ENCODE data around the gene SLC3A2. TPM values are rescaled to one million over a fixed set of nuclear protein-coding genes. Genes with fewer than 3 reads are reported as not detected.

Gene SLC3A2
- total and polyA plus RNA-seq, 4 experiments from 2014 or later, result 157 to 226 (median 210) TPM

DNA sequence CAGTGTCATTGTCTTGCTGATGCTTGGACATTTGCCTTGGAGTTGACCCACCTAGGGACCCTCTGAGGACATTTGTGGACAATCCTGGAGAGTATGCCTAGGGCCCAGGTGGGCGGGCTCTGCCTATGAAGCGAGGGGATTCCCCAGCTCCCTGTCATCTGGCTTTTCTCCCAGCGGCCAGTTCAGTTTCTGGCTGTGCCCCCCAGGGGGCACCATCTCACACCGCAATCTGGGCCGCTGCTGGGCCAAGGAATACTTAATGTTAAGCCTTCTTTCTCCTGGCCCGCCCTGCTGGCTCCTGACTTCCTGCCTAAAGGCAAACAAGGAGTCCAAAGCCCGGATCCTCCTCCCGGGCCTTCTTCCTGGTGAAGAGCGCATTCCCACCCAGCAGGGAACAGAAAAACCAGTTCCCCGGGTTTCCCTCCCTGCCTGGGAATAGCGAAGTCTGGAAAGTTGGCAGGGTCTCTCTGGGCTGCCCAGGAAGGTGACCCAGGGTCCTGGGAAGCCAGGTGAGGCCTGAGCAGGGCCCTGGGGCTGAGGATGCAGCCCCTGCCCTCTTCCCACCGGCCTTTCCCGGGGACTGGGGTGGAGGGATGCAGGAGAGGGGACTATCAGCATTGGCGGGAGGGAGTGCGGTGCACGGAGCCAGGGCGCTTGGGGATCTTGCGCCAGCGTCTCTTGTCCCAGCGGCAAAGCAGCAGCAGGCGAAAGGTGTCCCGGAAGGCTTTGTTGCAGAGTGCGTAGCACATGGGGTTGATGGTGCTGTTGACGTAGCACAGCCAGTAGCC lies 28.6 kb downstream of the SLC3A2 start:
- Mint-ChIP-seq H3K4me3 (no peak overlapping the region), H3K9me3 (no peaks in the 10 kb centered on the region), H3K4me1 (peaks cover 0 to 10% (median 3%) of the 10 kb centered on the region in 4 donors), H3K27me3 (peaks cover 5 to 18% of the 10 kb centered on the region in 2 donors), H3K27ac (no peak overlapping the region), H3K36me3 (no peaks in the 10 kb centered on the region)
- H3K27ac ChIP-seq (ENCODE audit: low read depth, low read length), result no peak overlapping the region
- intact Hi-C loops (cut with micrococcal nuclease), result no loop called here
- H3K9me3 ChIP-seq (ENCODE audit: control insufficient read depth in 1 of 2, low read length in 2 of 2), result no peaks in the 10 kb centered on the region
- no peaks in the 10 kb centered on the region for H3K27me3 ChIP-seq (ENCODE audit: insufficient read depth, low read length)
- DNase-seq, result no peak
- no peaks in the 10 kb centered on the region for H3K4me1 ChIP-seq (ENCODE audit: insufficient read depth, low read length)
- H3K36me3 ChIP-seq (ENCODE audit: insufficient read depth, low read length), result no peaks in the 10 kb centered on the region
- ChIA-PET POLR2A (ENCODE audit: partially characterized antibody) (no interaction called here), CTCF (ENCODE audit: partially characterized antibody) (interaction anchor here (0.6 to 1.0 kb wide), 3 partner anchors 23 to 114 kb away, joined by 3 read pairs; no protein-coding TSS in a partner anchor)
- no peak overlapping the region for H3K4me3 ChIP-seq (ENCODE audit: low read length in 2 of 2)

GRCh38 chr11:62910141-62910882 lies 29.6 kb downstream of the SLC3A2 start:
- no peak overlapping the region for H3K27ac Mint-ChIP-seq
- H3K9me3 ChIP-seq (ENCODE audit: control insufficient read depth in 1 of 2, low read length in 2 of 2), result no peaks in the 10 kb centered on the region

DNA sequence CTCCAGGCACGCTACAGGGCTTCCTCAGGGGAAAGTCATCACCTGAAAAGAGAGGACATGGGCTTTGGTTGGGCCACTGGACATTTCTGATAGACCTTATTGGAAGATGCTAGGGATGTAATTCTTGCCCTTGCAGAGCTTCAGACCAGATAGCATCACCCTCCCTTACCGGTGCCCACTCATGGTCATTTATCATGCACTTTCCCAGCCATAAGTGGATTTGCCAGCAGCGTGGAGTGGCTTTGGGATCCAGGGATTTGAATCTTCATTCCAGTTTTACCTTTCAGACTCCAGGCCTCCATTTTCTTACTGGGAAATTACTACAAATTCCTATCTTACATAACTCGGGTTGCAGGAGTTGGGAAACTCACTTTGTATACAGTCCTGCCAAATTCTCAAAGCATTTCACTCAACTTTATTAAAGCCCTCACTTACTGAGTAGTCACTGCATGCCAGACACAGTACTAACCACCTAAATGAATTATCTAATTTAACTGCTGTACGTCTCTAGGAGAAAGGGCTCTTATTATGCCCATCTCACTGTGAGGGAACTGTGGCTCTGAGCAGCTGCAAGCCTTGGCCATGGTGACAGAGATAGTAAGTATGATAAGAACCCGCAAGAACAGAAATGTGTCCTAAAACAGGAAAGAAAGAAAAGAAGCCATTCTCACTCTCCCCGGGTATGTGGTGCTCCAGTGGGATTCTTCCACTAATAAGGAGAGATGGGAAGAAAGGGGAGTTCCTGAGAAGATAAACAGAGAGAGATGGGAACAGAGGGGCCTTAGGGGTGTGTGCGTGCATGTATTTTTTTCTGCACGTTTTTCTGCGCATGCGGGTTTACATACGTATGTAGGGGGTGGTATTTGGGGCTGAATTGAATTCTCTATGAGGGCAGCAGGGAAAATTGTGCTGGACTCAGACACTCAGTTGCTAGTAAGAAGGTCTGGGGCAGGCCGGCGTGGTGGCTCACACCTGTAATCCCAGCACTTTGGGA lies 30.7 kb downstream of the SLC3A2 start:
- intact Hi-C loops (cut with micrococcal nuclease), result no loop called here
- no peaks in the 10 kb centered on the region for H3K36me3 ChIP-seq (ENCODE audit: insufficient read depth, low read length)
- H3K27ac ChIP-seq (ENCODE audit: low read depth, low read length), result no peak overlapping the region
- no peaks in the 10 kb centered on the region for H3K27me3 ChIP-seq (ENCODE audit: insufficient read depth, low read length)
- POLR2A ChIA-PET (ENCODE audit: partially characterized antibody), result no interaction called here
- CTCF ChIA-PET (ENCODE audit: partially characterized antibody), result no interaction called here
- no peak overlapping the region for H3K27ac Mint-ChIP-seq
- peaks cover 3 to 11% of the 10 kb centered on the region in 2 donors for H3K27me3 Mint-ChIP-seq
- H3K4me1 ChIP-seq (ENCODE audit: insufficient read depth, low read length), result no peaks in the 10 kb centered on the region
- H3K4me1 Mint-ChIP-seq, result peaks cover 0 to 6% (median under 1%) of the 10 kb centered on the region in 4 donors
- H3K4me3 ChIP-seq (ENCODE audit: low read length in 2 of 2), result no peak overlapping the region
- H3K4me3 Mint-ChIP-seq, result no peak overlapping the region
- no peaks in the 10 kb centered on the region for H3K9me3 Mint-ChIP-seq
- no peak for DNase-seq
- no peaks in the 10 kb centered on the region for H3K9me3 ChIP-seq (ENCODE audit: control insufficient read depth in 1 of 2, low read length in 2 of 2)
- no peaks in the 10 kb centered on the region for H3K36me3 Mint-ChIP-seq

More at GRCh38 chr11:62910141-62910882, 29.6 kb downstream of the SLC3A2 start:
- DNase-seq, result no peak
- Mint-ChIP-seq H3K27me3 (peaks cover 4 to 14% of the 10 kb centered on the region in 2 donors), H3K4me1 (peaks cover 0 to 7% (median 2%) of the 10 kb centered on the region in 4 donors), H3K9me3 (no peaks in the 10 kb centered on the region), H3K4me3 (no peak overlapping the region), H3K36me3 (no peaks in the 10 kb centered on the region)
- ChIA-PET CTCF (ENCODE audit: partially characterized antibody) (interaction anchor here (1.0 kb wide), 2 partner anchors 22 to 113 kb away, joined by 3 read pairs; no protein-coding TSS in a partner anchor), POLR2A (ENCODE audit: partially characterized antibody) (no interaction called here)
- H3K4me3 ChIP-seq (ENCODE audit: low read length in 2 of 2), result no peak overlapping the region
- H3K4me1 ChIP-seq (ENCODE audit: insufficient read depth, low read length), result no peaks in the 10 kb centered on the region
- no peak overlapping the region for H3K27ac ChIP-seq (ENCODE audit: low read depth, low read length)
- H3K27me3 ChIP-seq (ENCODE audit: insufficient read depth, low read length), result no peaks in the 10 kb centered on the region
- H3K36me3 ChIP-seq (ENCODE audit: insufficient read depth, low read length), result no peaks in the 10 kb centered on the region
- intact Hi-C loops (cut with micrococcal nuclease), result no loop called here

DNA sequence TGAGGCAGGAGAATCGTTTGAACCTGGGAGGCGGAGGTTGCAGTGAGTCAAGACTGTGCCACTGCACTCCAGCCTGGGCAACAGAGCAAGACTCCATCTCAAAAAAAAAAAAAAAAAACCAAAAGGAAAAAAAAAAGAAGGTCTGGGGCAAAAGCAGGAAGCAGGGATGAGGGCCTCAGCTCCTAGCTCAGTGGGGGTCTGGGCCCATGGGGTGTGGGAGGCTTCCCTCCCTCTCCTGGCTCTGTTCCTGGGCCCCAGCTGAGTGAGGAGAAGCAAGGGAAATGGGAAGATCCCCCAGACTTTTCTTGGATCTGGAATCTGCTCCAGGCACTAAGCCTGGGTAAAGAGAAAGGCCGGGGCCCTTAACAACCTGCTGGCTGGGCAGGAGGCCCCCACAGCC lies 31.6 kb downstream of the SLC3A2 start:
- H3K9me3 ChIP-seq (ENCODE audit: control insufficient read depth in 1 of 2, low read length in 2 of 2), result no peaks in the 10 kb centered on the region
- no peaks in the 10 kb centered on the region for H3K36me3 ChIP-seq (ENCODE audit: insufficient read depth, low read length)
- no peak overlapping the region for H3K4me3 Mint-ChIP-seq
- intact Hi-C loops (cut with micrococcal nuclease), result no loop called here
- no peaks in the 10 kb centered on the region for H3K27me3 ChIP-seq (ENCODE audit: insufficient read depth, low read length)
- H3K4me1 ChIP-seq (ENCODE audit: insufficient read depth, low read length), result no peaks in the 10 kb centered on the region
- H3K36me3 Mint-ChIP-seq, result no peaks in the 10 kb centered on the region
- H3K9me3 Mint-ChIP-seq, result no peaks in the 10 kb centered on the region
- H3K27ac ChIP-seq (ENCODE audit: low read depth, low read length), result no peak overlapping the region
- peaks cover 0 to 6% (median under 1%) of the 10 kb centered on the region in 4 donors for H3K4me1 Mint-ChIP-seq
- H3K27me3 Mint-ChIP-seq, result peaks cover 3 to 11% of the 10 kb centered on the region in 2 donors
- no peak for DNase-seq
- H3K27ac Mint-ChIP-seq, result no peak overlapping the region
- ChIA-PET POLR2A (ENCODE audit: partially characterized antibody) (no interaction called here), CTCF (ENCODE audit: partially characterized antibody) (no interaction called here)
- H3K4me3 ChIP-seq (ENCODE audit: low read length in 2 of 2), result no peak overlapping the region

- no peak overlapping the region for H3K4me3 ChIP-seq (ENCODE audit: low read length in 2 of 2)
- ChIA-PET CTCF (ENCODE audit: partially characterized antibody) (interaction anchor here (1.3 to 1.7 kb wide), 3 partner anchors 8 to 108 kb away, joined by 3 to 14 read pairs (median 4); no protein-coding TSS in a partner anchor), POLR2A (ENCODE audit: partially characterized antibody) (no interaction called here)
- no peak overlapping the region for H3K27ac ChIP-seq (ENCODE audit: low read depth, low read length)
- DNase-seq, result no peak
- Mint-ChIP-seq H3K27ac (no peak overlapping the region), H3K4me3 (no peak overlapping the region), H3K9me3 (peaks cover 0 to 3% (median 0%) of the 10 kb centered on the region in 8 donors), H3K27me3 (peaks cover 0 to 14% of the 10 kb centered on the region in 2 donors), H3K4me1 (peaks cover 0 to 6% (median under 1%) of the 10 kb centered on the region in 4 donors), H3K36me3 (no peaks in the 10 kb centered on the region)
- no peaks in the 10 kb centered on the region for H3K36me3 ChIP-seq (ENCODE audit: insufficient read depth, low read length)
- no peaks in the 10 kb centered on the region for H3K4me1 ChIP-seq (ENCODE audit: insufficient read depth, low read length)
- no peaks in the 10 kb centered on the region for H3K27me3 ChIP-seq (ENCODE audit: insufficient read depth, low read length)
- H3K9me3 ChIP-seq (ENCODE audit: control insufficient read depth in 1 of 2, low read length in 2 of 2), result no peaks in the 10 kb centered on the region
- intact Hi-C loops (cut with micrococcal nuclease), result no loop called here
These were observed 33.7 kb downstream of the SLC3A2 start for GRCh38 chr11:62914416-62914815.

GRCh38 chr11:62917906-62918502 lies 37.3 kb downstream of the SLC3A2 start:
- Histone ChIP-seq H3K4me3 (ENCODE audit: low read length in 2 of 2) (no peak overlapping the region), H3K9me3 (ENCODE audit: control insufficient read depth in 1 of 2, low read length in 2 of 2) (no peaks in the 10 kb centered on the region), H3K36me3 (ENCODE audit: insufficient read depth, low read length) (no peaks in the 10 kb centered on the region), H3K4me1 (ENCODE audit: insufficient read depth, low read length) (peaks cover 2% of the 10 kb centered on the region), H3K27ac (ENCODE audit: low read depth, low read length) (no peak overlapping the region), H3K27me3 (ENCODE audit: insufficient read depth, low read length) (no peaks in the 10 kb centered on the region)
- ChIA-PET CTCF (ENCODE audit: partially characterized antibody) (interaction anchor here (1.6 to 2.8 kb wide), 4 partner anchors 12 to 106 kb away, joined by 3 to 20 read pairs (median 6); no protein-coding TSS in a partner anchor), POLR2A (ENCODE audit: partially characterized antibody) (no interaction called here)
- Mint-ChIP-seq H3K36me3 (no peaks in the 10 kb centered on the region), H3K27me3 (peaks cover 11 to 24% of the 10 kb centered on the region in 2 donors), H3K4me1 (peaks cover 0 to 9% (median 4%) of the 10 kb centered on the region in 4 donors), H3K27ac (no peak overlapping the region), H3K4me3 (no peak overlapping the region), H3K9me3 (peaks cover 0 to 3% (median 0%) of the 10 kb centered on the region in 8 donors)
- intact Hi-C loops (cut with micrococcal nuclease), result no loop called here
- DNase-seq, result no peak

Data from CD4-positive, alpha-beta memory T cell (primary cell).